ENCODE measurements around the gene PHEX.

PHEX gene

DNA sequence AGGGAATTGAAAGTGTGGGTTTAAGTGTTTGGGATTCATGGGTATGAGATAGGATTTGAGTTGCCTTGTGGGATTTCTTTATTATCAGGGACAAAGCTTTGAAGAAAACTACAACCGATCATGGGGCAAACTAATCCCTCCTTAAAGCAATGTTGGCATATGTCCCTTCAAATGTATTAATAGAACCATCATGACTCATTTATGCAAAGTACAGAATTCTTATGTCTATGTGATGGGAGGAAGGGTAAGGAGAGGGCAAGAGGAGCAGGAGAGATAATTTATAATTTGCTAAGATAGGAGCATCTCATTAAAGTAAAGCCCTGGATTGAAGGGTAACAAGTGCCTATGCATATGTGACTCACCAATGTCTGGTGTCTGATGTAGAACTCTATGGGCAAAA is 94.2 kb downstream of the PHEX start (continued):
- TF ChIP-seq TOX (CRISPR knock-in tag; IDR thresholded peaks at IDR 0.05; ENCODE audit: borderline replicate concordance) = no peak
- TF ChIP-seq CSDC2 (CRISPR knock-in tag; IDR thresholded peaks at IDR 0.05) = no peak
- no peak for TF ChIP-seq OSR1 (CRISPR knock-in tag; IDR thresholded peaks at IDR 0.05)
- no peak for TF ChIP-seq SNAI2 (CRISPR knock-in tag; IDR thresholded peaks at IDR 0.05)

DNA sequence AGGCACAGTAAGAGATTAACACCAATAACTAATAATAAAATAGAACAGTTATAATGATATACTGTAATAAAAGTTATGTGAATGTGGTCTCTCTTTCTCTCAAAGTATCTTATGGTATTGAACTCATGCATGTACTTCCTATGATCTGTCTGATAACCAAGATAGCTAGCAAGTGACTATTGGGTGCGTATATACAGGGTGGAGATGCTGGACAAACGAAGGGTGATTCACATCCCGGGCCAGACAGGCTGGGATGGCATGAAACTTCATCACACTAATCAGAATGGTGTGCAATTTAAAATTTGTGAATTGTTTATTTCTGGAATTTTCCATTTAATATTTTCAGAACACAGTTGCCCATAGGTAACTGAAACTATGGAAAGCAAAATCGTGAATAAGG is 96.8 kb downstream of the PHEX start:
- no peak for ATAC-seq
- no peak for TF ChIP-seq RARB (CRISPR knock-in tag; IDR thresholded peaks at IDR 0.05)
- TF ChIP-seq, protein P1, sequence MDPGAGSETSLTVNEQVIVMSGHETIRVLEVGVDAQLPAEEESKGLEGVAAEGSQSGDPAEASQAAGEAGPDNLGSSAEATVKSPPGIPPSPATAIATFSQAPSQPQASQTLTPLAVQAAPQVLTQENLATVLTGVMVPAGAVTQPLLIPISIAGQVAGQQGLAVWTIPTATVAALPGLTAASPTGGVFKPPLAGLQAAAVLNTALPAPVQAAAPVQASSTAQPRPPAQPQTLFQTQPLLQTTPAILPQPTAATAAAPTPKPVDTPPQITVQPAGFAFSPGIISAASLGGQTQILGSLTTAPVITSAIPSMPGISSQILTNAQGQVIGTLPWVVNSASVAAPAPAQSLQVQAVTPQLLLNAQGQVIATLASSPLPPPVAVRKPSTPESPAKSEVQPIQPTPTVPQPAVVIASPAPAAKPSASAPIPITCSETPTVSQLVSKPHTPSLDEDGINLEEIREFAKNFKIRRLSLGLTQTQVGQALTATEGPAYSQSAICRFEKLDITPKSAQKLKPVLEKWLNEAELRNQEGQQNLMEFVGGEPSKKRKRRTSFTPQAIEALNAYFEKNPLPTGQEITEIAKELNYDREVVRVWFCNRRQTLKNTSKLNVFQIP (CRISPR knock-in tag; IDR thresholded peaks at IDR 0.05; ENCODE audit: borderline replicate concordance, low read depth) = no peak
- no peak for TF ChIP-seq OSR1 (CRISPR knock-in tag; IDR thresholded peaks at IDR 0.05)
- TF ChIP-seq TOX (CRISPR knock-in tag; IDR thresholded peaks at IDR 0.05; ENCODE audit: borderline replicate concordance) = no peak
- TF ChIP-seq ZFP3 (CRISPR knock-in tag; IDR thresholded peaks at IDR 0.05) = no peak
- no peak for TF ChIP-seq ZNF70 (CRISPR knock-in tag; IDR thresholded peaks at IDR 0.05)
- TF ChIP-seq BACH2 (CRISPR knock-in tag; IDR thresholded peaks at IDR 0.05; ENCODE audit: borderline replicate concordance) = no peak
- TF ChIP-seq ZNF565 (CRISPR knock-in tag; conservative IDR thresholded peaks at IDR 0.05; ENCODE audit: low read depth) = no peak
- no peak for TF ChIP-seq ZFP30 (CRISPR knock-in tag; IDR thresholded peaks at IDR 0.05)
- no peak for TF ChIP-seq ARNTL (CRISPR knock-in tag; IDR thresholded peaks at IDR 0.05; ENCODE audit: borderline replicate concordance, low read depth)
- TF ChIP-seq TCF4 (CRISPR knock-in tag; IDR thresholded peaks at IDR 0.05; ENCODE audit: borderline replicate concordance) = no peak

DNA sequence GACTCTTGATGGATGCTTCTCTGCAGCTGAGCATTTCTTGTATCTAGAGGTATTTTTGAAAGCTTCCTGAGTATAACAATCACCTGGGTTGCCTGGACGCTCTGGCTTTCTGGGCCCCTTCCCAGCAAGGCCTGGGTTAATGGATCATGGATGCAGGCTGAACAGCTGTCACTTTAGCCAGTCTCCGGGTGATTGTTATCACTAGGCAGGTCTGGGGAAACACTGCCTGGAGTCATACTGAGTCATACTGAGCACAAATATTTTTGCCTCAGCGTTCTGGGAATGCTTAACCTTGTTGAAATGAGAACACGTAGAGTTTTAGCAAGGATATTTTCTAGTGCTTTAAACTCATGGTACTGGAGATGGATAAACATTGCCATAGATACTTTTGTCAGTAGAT is 102.6 kb downstream of the PHEX start:
- peak; percentile 83 for ATAC-seq
- TF ChIP-seq ZNF70 (CRISPR knock-in tag; IDR thresholded peaks at IDR 0.05) = no peak
- TF ChIP-seq ESRRG (CRISPR knock-in tag; IDR thresholded peaks at IDR 0.05) = no peak
- TF ChIP-seq TCF4 (CRISPR knock-in tag; IDR thresholded peaks at IDR 0.05; ENCODE audit: borderline replicate concordance) = no peak
- TF ChIP-seq GLIS3 (CRISPR knock-in tag; IDR thresholded peaks at IDR 0.05) = no peak
- TF ChIP-seq, protein P2, sequence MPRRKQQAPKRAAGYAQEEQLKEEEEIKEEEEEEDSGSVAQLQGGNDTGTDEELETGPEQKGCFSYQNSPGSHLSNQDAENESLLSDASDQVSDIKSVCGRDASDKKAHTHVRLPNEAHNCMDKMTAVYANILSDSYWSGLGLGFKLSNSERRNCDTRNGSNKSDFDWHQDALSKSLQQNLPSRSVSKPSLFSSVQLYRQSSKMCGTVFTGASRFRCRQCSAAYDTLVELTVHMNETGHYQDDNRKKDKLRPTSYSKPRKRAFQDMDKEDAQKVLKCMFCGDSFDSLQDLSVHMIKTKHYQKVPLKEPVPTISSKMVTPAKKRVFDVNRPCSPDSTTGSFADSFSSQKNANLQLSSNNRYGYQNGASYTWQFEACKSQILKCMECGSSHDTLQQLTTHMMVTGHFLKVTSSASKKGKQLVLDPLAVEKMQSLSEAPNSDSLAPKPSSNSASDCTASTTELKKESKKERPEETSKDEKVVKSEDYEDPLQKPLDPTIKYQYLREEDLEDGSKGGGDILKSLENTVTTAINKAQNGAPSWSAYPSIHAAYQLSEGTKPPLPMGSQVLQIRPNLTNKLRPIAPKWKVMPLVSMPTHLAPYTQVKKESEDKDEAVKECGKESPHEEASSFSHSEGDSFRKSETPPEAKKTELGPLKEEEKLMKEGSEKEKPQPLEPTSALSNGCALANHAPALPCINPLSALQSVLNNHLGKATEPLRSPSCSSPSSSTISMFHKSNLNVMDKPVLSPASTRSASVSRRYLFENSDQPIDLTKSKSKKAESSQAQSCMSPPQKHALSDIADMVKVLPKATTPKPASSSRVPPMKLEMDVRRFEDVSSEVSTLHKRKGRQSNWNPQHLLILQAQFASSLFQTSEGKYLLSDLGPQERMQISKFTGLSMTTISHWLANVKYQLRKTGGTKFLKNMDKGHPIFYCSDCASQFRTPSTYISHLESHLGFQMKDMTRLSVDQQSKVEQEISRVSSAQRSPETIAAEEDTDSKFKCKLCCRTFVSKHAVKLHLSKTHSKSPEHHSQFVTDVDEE (CRISPR knock-in tag; IDR thresholded peaks at IDR 0.05) = no peak
- no peak for TF ChIP-seq SNAI2 (CRISPR knock-in tag; IDR thresholded peaks at IDR 0.05)
- TF ChIP-seq TOX (CRISPR knock-in tag; IDR thresholded peaks at IDR 0.05; ENCODE audit: borderline replicate concordance) = no peak
- TF ChIP-seq ZC3H10 (CRISPR knock-in tag; IDR thresholded peaks at IDR 0.05) = no peak
- no peak; the same call in 1 of the 2 replicates for TF ChIP-seq ISL1 (CRISPR knock-in tag; IDR thresholded peaks at IDR 0.05)
- TF ChIP-seq, protein P3, sequence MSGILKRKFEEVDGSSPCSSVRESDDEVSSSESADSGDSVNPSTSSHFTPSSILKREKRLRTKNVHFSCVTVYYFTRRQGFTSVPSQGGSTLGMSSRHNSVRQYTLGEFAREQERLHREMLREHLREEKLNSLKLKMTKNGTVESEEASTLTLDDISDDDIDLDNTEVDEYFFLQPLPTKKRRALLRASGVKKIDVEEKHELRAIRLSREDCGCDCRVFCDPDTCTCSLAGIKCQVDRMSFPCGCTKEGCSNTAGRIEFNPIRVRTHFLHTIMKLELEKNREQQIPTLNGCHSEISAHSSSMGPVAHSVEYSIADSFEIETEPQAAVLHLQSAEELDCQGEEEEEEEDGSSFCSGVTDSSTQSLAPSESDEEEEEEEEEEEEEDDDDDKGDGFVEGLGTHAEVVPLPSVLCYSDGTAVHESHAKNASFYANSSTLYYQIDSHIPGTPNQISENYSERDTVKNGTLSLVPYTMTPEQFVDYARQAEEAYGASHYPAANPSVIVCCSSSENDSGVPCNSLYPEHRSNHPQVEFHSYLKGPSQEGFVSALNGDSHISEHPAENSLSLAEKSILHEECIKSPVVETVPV (CRISPR knock-in tag; IDR thresholded peaks at IDR 0.05) = no peak
- TF ChIP-seq RARB (CRISPR knock-in tag; IDR thresholded peaks at IDR 0.05) = no peak
- TF ChIP-seq ZFP3 (CRISPR knock-in tag; IDR thresholded peaks at IDR 0.05) = no peak
- TF ChIP-seq, protein P4, sequence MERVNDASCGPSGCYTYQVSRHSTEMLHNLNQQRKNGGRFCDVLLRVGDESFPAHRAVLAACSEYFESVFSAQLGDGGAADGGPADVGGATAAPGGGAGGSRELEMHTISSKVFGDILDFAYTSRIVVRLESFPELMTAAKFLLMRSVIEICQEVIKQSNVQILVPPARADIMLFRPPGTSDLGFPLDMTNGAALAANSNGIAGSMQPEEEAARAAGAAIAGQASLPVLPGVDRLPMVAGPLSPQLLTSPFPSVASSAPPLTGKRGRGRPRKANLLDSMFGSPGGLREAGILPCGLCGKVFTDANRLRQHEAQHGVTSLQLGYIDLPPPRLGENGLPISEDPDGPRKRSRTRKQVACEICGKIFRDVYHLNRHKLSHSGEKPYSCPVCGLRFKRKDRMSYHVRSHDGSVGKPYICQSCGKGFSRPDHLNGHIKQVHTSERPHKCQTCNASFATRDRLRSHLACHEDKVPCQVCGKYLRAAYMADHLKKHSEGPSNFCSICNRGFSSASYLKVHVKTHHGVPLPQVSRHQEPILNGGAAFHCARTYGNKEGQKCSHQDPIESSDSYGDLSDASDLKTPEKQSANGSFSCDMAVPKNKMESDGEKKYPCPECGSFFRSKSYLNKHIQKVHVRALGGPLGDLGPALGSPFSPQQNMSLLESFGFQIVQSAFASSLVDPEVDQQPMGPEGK (CRISPR knock-in tag; IDR thresholded peaks at IDR 0.05; ENCODE audit: borderline replicate concordance) = no peak
- TF ChIP-seq ARNTL (CRISPR knock-in tag; IDR thresholded peaks at IDR 0.05; ENCODE audit: borderline replicate concordance, low read depth) = no peak
- no peak for TF ChIP-seq ZFP30 (CRISPR knock-in tag; IDR thresholded peaks at IDR 0.05)
- TF ChIP-seq PPARA (CRISPR knock-in tag; IDR thresholded peaks at IDR 0.05; ENCODE audit: borderline replicate concordance) = no peak
- no peak for TF ChIP-seq BACH2 (CRISPR knock-in tag; IDR thresholded peaks at IDR 0.05; ENCODE audit: borderline replicate concordance)
- TF ChIP-seq, protein P5, sequence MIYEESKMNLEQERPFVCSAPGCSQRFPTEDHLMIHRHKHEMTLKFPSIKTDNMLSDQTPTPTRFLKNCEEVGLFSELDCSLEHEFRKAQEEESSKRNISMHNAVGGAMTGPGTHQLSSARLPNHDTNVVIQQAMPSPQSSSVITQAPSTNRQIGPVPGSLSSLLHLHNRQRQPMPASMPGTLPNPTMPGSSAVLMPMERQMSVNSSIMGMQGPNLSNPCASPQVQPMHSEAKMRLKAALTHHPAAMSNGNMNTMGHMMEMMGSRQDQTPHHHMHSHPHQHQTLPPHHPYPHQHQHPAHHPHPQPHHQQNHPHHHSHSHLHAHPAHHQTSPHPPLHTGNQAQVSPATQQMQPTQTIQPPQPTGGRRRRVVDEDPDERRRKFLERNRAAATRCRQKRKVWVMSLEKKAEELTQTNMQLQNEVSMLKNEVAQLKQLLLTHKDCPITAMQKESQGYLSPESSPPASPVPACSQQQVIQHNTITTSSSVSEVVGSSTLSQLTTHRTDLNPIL (CRISPR knock-in tag; IDR thresholded peaks at IDR 0.05; ENCODE audit: low read depth) = no peak
- TF ChIP-seq, protein P1 (CRISPR knock-in tag; IDR thresholded peaks at IDR 0.05; ENCODE audit: borderline replicate concordance, low read depth) = no peak
